ENCODE measurements around the gene SLC25A5. TPM values are rescaled to one million over a fixed set of nuclear protein-coding genes. Genes with fewer than 3 reads are reported as not detected.
A peak's percentile ranks its signal among the peaks of the same experiment; 100 is the strongest.

SLC25A5 gene
- total RNA-seq, 1 donor from 2014 or later = 403 TPM

- no peaks in the 10 kb centered on the region for H3K9me3 Mint-ChIP-seq
- TF ChIP-seq, protein P1, sequence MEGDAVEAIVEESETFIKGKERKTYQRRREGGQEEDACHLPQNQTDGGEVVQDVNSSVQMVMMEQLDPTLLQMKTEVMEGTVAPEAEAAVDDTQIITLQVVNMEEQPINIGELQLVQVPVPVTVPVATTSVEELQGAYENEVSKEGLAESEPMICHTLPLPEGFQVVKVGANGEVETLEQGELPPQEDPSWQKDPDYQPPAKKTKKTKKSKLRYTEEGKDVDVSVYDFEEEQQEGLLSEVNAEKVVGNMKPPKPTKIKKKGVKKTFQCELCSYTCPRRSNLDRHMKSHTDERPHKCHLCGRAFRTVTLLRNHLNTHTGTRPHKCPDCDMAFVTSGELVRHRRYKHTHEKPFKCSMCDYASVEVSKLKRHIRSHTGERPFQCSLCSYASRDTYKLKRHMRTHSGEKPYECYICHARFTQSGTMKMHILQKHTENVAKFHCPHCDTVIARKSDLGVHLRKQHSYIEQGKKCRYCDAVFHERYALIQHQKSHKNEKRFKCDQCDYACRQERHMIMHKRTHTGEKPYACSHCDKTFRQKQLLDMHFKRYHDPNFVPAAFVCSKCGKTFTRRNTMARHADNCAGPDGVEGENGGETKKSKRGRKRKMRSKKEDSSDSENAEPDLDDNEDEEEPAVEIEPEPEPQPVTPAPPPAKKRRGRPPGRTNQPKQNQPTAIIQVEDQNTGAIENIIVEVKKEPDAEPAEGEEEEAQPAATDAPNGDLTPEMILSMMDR (conservative IDR thresholded peaks at IDR 0.05) = peak; percentile 69
- peaks cover 11% of the 10 kb centered on the region for H3K36me3 Mint-ChIP-seq (ENCODE audit: low read depth)
- H3K27ac Mint-ChIP-seq (ENCODE audit: unreplicated experiment) = no peak overlapping the region
- peaks cover 5% of the 10 kb centered on the region for H3K4me1 Mint-ChIP-seq
- H3K27me3 Mint-ChIP-seq (ENCODE audit: low read depth) = no peaks in the 10 kb centered on the region
- H3K4me3 Mint-ChIP-seq = peak overlapping the region; percentile 94
- peak; percentile 88 for DNase-seq (ENCODE audit: low read depth, low spot score)
Measured at GRCh38 chrX:119468551-119469312, 488 bp downstream of the SLC25A5 start.

GRCh38 chrX:119469313-119469635 is 1.0 kb downstream of the SLC25A5 start:
- TF ChIP-seq, protein P1 (conservative IDR thresholded peaks at IDR 0.05) = no peak
- H3K9me3 Mint-ChIP-seq = no peaks in the 10 kb centered on the region
- no peaks in the 10 kb centered on the region for H3K27me3 Mint-ChIP-seq (ENCODE audit: low read depth)
- peaks cover 5% of the 10 kb centered on the region for H3K4me1 Mint-ChIP-seq
- peak overlapping the region; percentile 85 for H3K4me3 Mint-ChIP-seq
- no peak for DNase-seq (ENCODE audit: low read depth, low spot score)
- H3K27ac Mint-ChIP-seq (ENCODE audit: unreplicated experiment) = peak overlapping the region; percentile 35
- peaks cover 11% of the 10 kb centered on the region for H3K36me3 Mint-ChIP-seq (ENCODE audit: low read depth)

GRCh38 chrX:119474615-119475388 is 6.6 kb downstream of the SLC25A5 start:
- H3K9me3 Mint-ChIP-seq = peaks cover under 1% of the 10 kb centered on the region
- peaks cover 3% of the 10 kb centered on the region for H3K27me3 Mint-ChIP-seq (ENCODE audit: low read depth)
- H3K27ac Mint-ChIP-seq (ENCODE audit: unreplicated experiment) = no peak overlapping the region
- peaks cover 9% of the 10 kb centered on the region for H3K4me1 Mint-ChIP-seq
- TF ChIP-seq, protein P1 (conservative IDR thresholded peaks at IDR 0.05) = no peak
- no peak overlapping the region for H3K4me3 Mint-ChIP-seq
- peaks cover 11% of the 10 kb centered on the region for H3K36me3 Mint-ChIP-seq (ENCODE audit: low read depth)
- DNase-seq (ENCODE audit: low read depth, low spot score) = no peak

DNA sequence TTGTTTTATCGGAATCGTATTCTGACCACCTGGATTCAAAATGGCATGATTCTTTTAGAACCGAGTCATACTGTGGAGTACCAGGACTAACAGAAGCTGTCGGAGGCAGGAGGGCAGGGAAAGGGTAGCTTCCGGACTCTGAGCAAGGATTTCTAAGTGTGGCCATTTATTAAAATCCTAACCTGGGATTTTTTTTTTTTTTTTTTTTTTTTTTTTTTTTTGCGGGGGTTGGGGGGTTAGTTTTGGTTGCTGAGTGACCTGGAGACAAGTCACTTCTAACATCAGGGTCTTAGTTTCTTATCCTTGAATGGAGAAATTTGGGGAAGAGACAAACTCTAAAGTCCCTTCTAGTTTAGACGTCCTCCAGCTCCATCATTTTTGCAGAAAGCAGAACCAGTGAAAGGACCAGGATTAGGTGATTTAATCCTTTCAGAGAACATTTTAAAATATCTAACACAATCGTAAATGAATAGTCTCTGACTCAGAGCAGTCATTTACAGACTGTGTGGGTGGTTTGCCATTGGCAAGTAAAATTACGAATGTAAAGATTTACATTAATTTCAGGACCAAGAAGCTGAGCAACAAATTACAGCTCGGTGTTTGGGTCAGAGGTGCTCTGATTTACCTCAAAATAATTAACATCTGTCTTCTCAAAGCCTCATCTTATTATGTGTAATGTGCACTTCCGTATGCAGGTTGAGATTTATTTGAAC is 7.3 kb downstream of the SLC25A5 start:
- Mint-ChIP-seq H3K27ac (ENCODE audit: unreplicated experiment) (no peak overlapping the region), H3K4me3 (no peak overlapping the region), H3K36me3 (ENCODE audit: low read depth) (peaks cover 7% of the 10 kb centered on the region), H3K27me3 (ENCODE audit: low read depth) (peaks cover 3% of the 10 kb centered on the region), H3K9me3 (peaks cover 5% of the 10 kb centered on the region), H3K4me1 (peaks cover 9% of the 10 kb centered on the region)
- DNase-seq (ENCODE audit: low read depth, low spot score) = no peak
- TF ChIP-seq, protein P1 (conservative IDR thresholded peaks at IDR 0.05) = no peak

- Mint-ChIP-seq H3K27me3 (ENCODE audit: low read depth) (peaks cover 3% of the 10 kb centered on the region), H3K27ac (ENCODE audit: unreplicated experiment) (no peak overlapping the region), H3K4me3 (no peak overlapping the region), H3K36me3 (ENCODE audit: low read depth) (no peaks in the 10 kb centered on the region), H3K9me3 (peaks cover 5% of the 10 kb centered on the region), H3K4me1 (peaks cover 9% of the 10 kb centered on the region)
- DNase-seq (ENCODE audit: low read depth, low spot score) = no peak
- TF ChIP-seq, protein P1 (conservative IDR thresholded peaks at IDR 0.05) = no peak
Measured at GRCh38 chrX:119477812-119478232, 9.6 kb downstream of the SLC25A5 start.
